IPS-20b (cell line): ENCODE data around the gene TNFRSF6B.
"Not testable (repeated sequence)": the region's sequence is repeated elsewhere in the genome, so short reads cannot be mapped to it uniquely, and the experiment has no call there.

Experiments
- H3K27ac ChIP-seq: one replicate; pipeline ENCODE4 v1.5.1; 2013; ENCODE audit warnings: low read length
- H3K27me3 ChIP-seq: 2 replicates; pipeline ENCODE4 v1.6.1; 2013; ENCODE audit warnings: mild to moderate bottlenecking, low read length, inconsistent platforms; ENCODE audit not compliant: insufficient read depth
- H3K36me3 ChIP-seq: 2 replicates; pipeline ENCODE4 v1.6.1; 2013; ENCODE audit warnings: low read depth, mild to moderate bottlenecking, inconsistent platforms, low read length, moderate library complexity; ENCODE audit not compliant: insufficient read depth
- H3K4me1 ChIP-seq: 2 replicates; pipeline ENCODE4 v1.6.1; 2013; ENCODE audit warnings: mild to moderate bottlenecking, control low read depth, inconsistent platforms, low read length, moderate library complexity; ENCODE audit not compliant: insufficient read depth
- H3K4me3 ChIP-seq: 2 replicates; pipeline ENCODE4 v1.5.1; 2013; ENCODE audit warnings: mild to moderate bottlenecking, low read length, inconsistent platforms
- H3K9ac ChIP-seq: 2 replicates; pipeline ENCODE4 v1.6.1; 2013; ENCODE audit warnings: low read depth, mild to moderate bottlenecking, inconsistent platforms, low read length, moderate library complexity
- H3K9me3 ChIP-seq: 2 replicates; pipeline ENCODE4 v1.6.1; 2013; ENCODE audit warnings: mild to moderate bottlenecking, low read depth, low read length, inconsistent platforms; ENCODE audit not compliant: insufficient read depth

The TNFRSF6B gene

GRCh38 chr20:63657260-63657936, 39.1 kb upstream of the TNFRSF6B start:
- Histone ChIP-seq H3K4me1 (peaks cover 11% of the 10 kb centered on the region), H3K27me3 (no peaks in the 10 kb centered on the region), H3K4me3 (peak overlapping the region; percentile 95; the same call in 1 of the 2 replicates), H3K9me3 (no peaks in the 10 kb centered on the region), H3K9ac (peak overlapping the region; percentile 84; the same call in 1 of the 2 replicates), H3K36me3 (peaks cover 22% of the 10 kb centered on the region), H3K27ac (peak overlapping the region; percentile 47)

GRCh38 chr20:63657937-63658748, 38.3 kb upstream of the TNFRSF6B start, which contains the start of gene RTEL1:
Gene RTEL1 (plus strand): TSS chr20:63658312. CDS start chr20:63659403, 1,091 bp downstream.
- H3K36me3 ChIP-seq: peaks cover 30% of the 10 kb centered on the region
- H3K9ac ChIP-seq: peak within 1 kb of the TSS; percentile 84
- H3K9me3 ChIP-seq: no peaks in the 10 kb centered on the region
- peak within 1 kb of the TSS; percentile 95 for H3K4me3 ChIP-seq
- H3K4me1 ChIP-seq: peaks cover 11% of the 10 kb centered on the region
- peak within 1 kb of the TSS; percentile 47 for H3K27ac ChIP-seq
- no peaks in the 10 kb centered on the region for H3K27me3 ChIP-seq

- H3K9ac ChIP-seq: peak overlapping the region; percentile 84; the same call in 1 of the 2 replicates
- peaks cover 35% of the 10 kb centered on the region for H3K36me3 ChIP-seq
- peaks cover 11% of the 10 kb centered on the region for H3K4me1 ChIP-seq
- H3K27ac ChIP-seq: no peak overlapping the region
- no peaks in the 10 kb centered on the region for H3K27me3 ChIP-seq
- no peaks in the 10 kb centered on the region for H3K9me3 ChIP-seq
- H3K4me3 ChIP-seq: peak overlapping the region; percentile 95
Measured at GRCh38 chr20:63658749-63659187, 37.7 kb upstream of the TNFRSF6B start.

GRCh38 chr20:63659370-63659769, 37.1 kb upstream of the TNFRSF6B start:
- Histone ChIP-seq H3K4me3 (peak overlapping the region; percentile 95), H3K27ac (no peak overlapping the region), H3K36me3 (peaks cover 38% of the 10 kb centered on the region), H3K27me3 (no peaks in the 10 kb centered on the region), H3K9ac (peak overlapping the region; percentile 84; the same call in 1 of the 2 replicates), H3K4me1 (peaks cover 7% of the 10 kb centered on the region), H3K9me3 (no peaks in the 10 kb centered on the region)

GRCh38 chr20:63660174-63660573, 36.3 kb upstream of the TNFRSF6B start:
- not testable (repeated sequence) for H3K4me1 ChIP-seq, H3K27me3 ChIP-seq, H3K9ac ChIP-seq, H3K27ac ChIP-seq, H3K4me3 ChIP-seq, H3K9me3 ChIP-seq
- peaks cover 38% of the 10 kb centered on the region for H3K36me3 ChIP-seq

- Histone ChIP-seq H3K9me3 (no peaks in the 10 kb centered on the region), H3K9ac (no peak overlapping the region), H3K27ac (no peak overlapping the region), H3K36me3 (peaks cover 38% of the 10 kb centered on the region), H3K4me1 (peaks cover 3% of the 10 kb centered on the region; the same call in 1 of the 2 replicates), H3K4me3 (no peak overlapping the region), H3K27me3 (no peaks in the 10 kb centered on the region)
Measured at GRCh38 chr20:63660622-63661021, 35.8 kb upstream of the TNFRSF6B start.

- Histone ChIP-seq H3K27me3 (no peaks in the 10 kb centered on the region), H3K4me1 (peaks cover 3% of the 10 kb centered on the region; the same call in 1 of the 2 replicates), H3K9me3 (no peaks in the 10 kb centered on the region), H3K9ac (no peak overlapping the region), H3K27ac (no peak overlapping the region), H3K36me3 (peaks cover 41% of the 10 kb centered on the region), H3K4me3 (no peak overlapping the region)
Measured at GRCh38 chr20:63661108-63661507, 35.3 kb upstream of the TNFRSF6B start.

GRCh38 chr20:63661959-63662812, 34.3 kb upstream of the TNFRSF6B start:
- H3K27me3 ChIP-seq: no peaks in the 10 kb centered on the region
- H3K9me3 ChIP-seq: no peaks in the 10 kb centered on the region
- no peak overlapping the region for H3K4me3 ChIP-seq
- H3K27ac ChIP-seq: no peak overlapping the region
- H3K4me1 ChIP-seq: peaks cover 3% of the 10 kb centered on the region; the same call in 1 of the 2 replicates
- H3K9ac ChIP-seq: no peak overlapping the region
- peaks cover 49% of the 10 kb centered on the region for H3K36me3 ChIP-seq

GRCh38 chr20:63662813-63663189, 33.7 kb upstream of the TNFRSF6B start:
- Histone ChIP-seq H3K4me1 (no peaks in the 10 kb centered on the region), H3K9ac (no peak overlapping the region), H3K27ac (no peak overlapping the region)

GRCh38 chr20:63663332-63664066, 33.0 kb upstream of the TNFRSF6B start:
- no peaks in the 10 kb centered on the region for H3K9me3 ChIP-seq
- H3K27me3 ChIP-seq: no peaks in the 10 kb centered on the region
- no peaks in the 10 kb centered on the region for H3K4me1 ChIP-seq
- H3K9ac ChIP-seq: no peak overlapping the region; the same call in 1 of the 2 replicates
- no peak overlapping the region for H3K27ac ChIP-seq
- H3K36me3 ChIP-seq: peaks cover 61% of the 10 kb centered on the region
- no peak overlapping the region for H3K4me3 ChIP-seq

More at GRCh38 chr20:63662813-63663189, 33.7 kb upstream of the TNFRSF6B start:
- Histone ChIP-seq H3K9me3 (no peaks in the 10 kb centered on the region), H3K4me3 (no peak overlapping the region), H3K27me3 (no peaks in the 10 kb centered on the region), H3K36me3 (peaks cover 54% of the 10 kb centered on the region)
